Measurements from ENCODE around the gene BAAT.

The BAAT gene

GRCh38 chr9:101393135-101393534 is 8.3 kb upstream of the BAAT start:
- no peak for ATAC-seq (replicated peaks; ENCODE audit: extremely low read depth, poor library complexity, severe bottlenecking)
- H3K27me3 Mint-ChIP-seq = no peaks in the 10 kb centered on the region
- H3K4me3 Mint-ChIP-seq = no peak overlapping the region
- no peaks in the 10 kb centered on the region for H3K9me3 Mint-ChIP-seq
- no peak for DNase-seq (ENCODE audit: low spot score in 2 of 2)
- H3K36me3 Mint-ChIP-seq (ENCODE audit: insufficient read depth) = peaks cover 32% of the 10 kb centered on the region
- peaks cover 67% of the 10 kb centered on the region for H3K4me1 Mint-ChIP-seq
- H3K27ac Mint-ChIP-seq (ENCODE audit: low read depth) = no peak overlapping the region

- DNase-seq (ENCODE audit: low spot score in 2 of 2) = no peak
- no peak for ATAC-seq (replicated peaks; ENCODE audit: extremely low read depth, poor library complexity, severe bottlenecking)
- H3K27ac Mint-ChIP-seq (ENCODE audit: low read depth) = peak overlapping the region; percentile 73
- H3K9me3 Mint-ChIP-seq = peaks cover 6% of the 10 kb centered on the region
- H3K4me3 Mint-ChIP-seq = no peak overlapping the region
- no peaks in the 10 kb centered on the region for H3K27me3 Mint-ChIP-seq
- peaks cover 36% of the 10 kb centered on the region for H3K4me1 Mint-ChIP-seq
- peaks cover 21% of the 10 kb centered on the region for H3K36me3 Mint-ChIP-seq (ENCODE audit: insufficient read depth)
These were observed 3.7 kb upstream of the BAAT start for GRCh38 chr9:101388507-101388993.

GRCh38 chr9:101387871-101388506 is 3.2 kb upstream of the BAAT start:
- peaks cover 21% of the 10 kb centered on the region for H3K36me3 Mint-ChIP-seq (ENCODE audit: insufficient read depth)
- H3K27me3 Mint-ChIP-seq = no peaks in the 10 kb centered on the region
- H3K27ac Mint-ChIP-seq (ENCODE audit: low read depth) = peak overlapping the region; percentile 73
- no peak for DNase-seq (ENCODE audit: low spot score in 2 of 2)
- peaks cover 6% of the 10 kb centered on the region for H3K9me3 Mint-ChIP-seq
- peak; percentile 71 for ATAC-seq (replicated peaks; ENCODE audit: extremely low read depth, poor library complexity, severe bottlenecking)
- H3K4me3 Mint-ChIP-seq = no peak overlapping the region
- H3K4me1 Mint-ChIP-seq = peaks cover 34% of the 10 kb centered on the region

GRCh38 chr9:101383361-101383760 is 1.4 kb downstream of the BAAT start:
- no peaks in the 10 kb centered on the region for H3K36me3 Mint-ChIP-seq (ENCODE audit: insufficient read depth)
- no peak for ATAC-seq (replicated peaks; ENCODE audit: extremely low read depth, poor library complexity, severe bottlenecking)
- H3K9me3 Mint-ChIP-seq = peaks cover 6% of the 10 kb centered on the region

GRCh38 chr9:101381833-101382342 is 2.9 kb downstream of the BAAT start:
- DNase-seq (ENCODE audit: low spot score in 2 of 2) (no peak), ATAC-seq (replicated peaks; ENCODE audit: extremely low read depth, poor library complexity, severe bottlenecking) (no peak)
- H3K4me1 Mint-ChIP-seq = no peaks in the 10 kb centered on the region
- H3K36me3 Mint-ChIP-seq (ENCODE audit: insufficient read depth) = no peaks in the 10 kb centered on the region
- no peak overlapping the region for H3K4me3 Mint-ChIP-seq
- peaks cover 23% of the 10 kb centered on the region for H3K27me3 Mint-ChIP-seq
- no peak overlapping the region for H3K27ac Mint-ChIP-seq (ENCODE audit: low read depth)
- peaks cover 14% of the 10 kb centered on the region for H3K9me3 Mint-ChIP-seq

More at GRCh38 chr9:101383361-101383760, 1.4 kb downstream of the BAAT start:
- H3K4me3 Mint-ChIP-seq = no peak overlapping the region
- no peak overlapping the region for H3K27ac Mint-ChIP-seq (ENCODE audit: low read depth)
- H3K4me1 Mint-ChIP-seq = peaks cover 6% of the 10 kb centered on the region
- no peak for DNase-seq (ENCODE audit: low spot score in 2 of 2)
- peaks cover 8% of the 10 kb centered on the region for H3K27me3 Mint-ChIP-seq

- no peaks in the 10 kb centered on the region for H3K36me3 Mint-ChIP-seq (ENCODE audit: insufficient read depth)
- H3K27me3 Mint-ChIP-seq = peaks cover 30% of the 10 kb centered on the region
- H3K4me1 Mint-ChIP-seq = no peaks in the 10 kb centered on the region
- no peak overlapping the region for H3K27ac Mint-ChIP-seq (ENCODE audit: low read depth)
- no peak for ATAC-seq (replicated peaks; ENCODE audit: extremely low read depth, poor library complexity, severe bottlenecking)
- H3K4me3 Mint-ChIP-seq = no peak overlapping the region
- H3K9me3 Mint-ChIP-seq = peaks cover 14% of the 10 kb centered on the region
- DNase-seq (ENCODE audit: low spot score in 2 of 2) = no peak
These were observed 3.7 kb downstream of the BAAT start for GRCh38 chr9:101381118-101381517.

- H3K36me3 Mint-ChIP-seq (ENCODE audit: insufficient read depth) = no peaks in the 10 kb centered on the region
- no peak for DNase-seq (ENCODE audit: low spot score in 2 of 2)
- no peak overlapping the region for H3K4me3 Mint-ChIP-seq
- H3K9me3 Mint-ChIP-seq = peaks cover 14% of the 10 kb centered on the region
- no peaks in the 10 kb centered on the region for H3K4me1 Mint-ChIP-seq
- H3K27me3 Mint-ChIP-seq = peaks cover 39% of the 10 kb centered on the region
- no peak overlapping the region for H3K27ac Mint-ChIP-seq (ENCODE audit: low read depth)
- ATAC-seq (replicated peaks; ENCODE audit: extremely low read depth, poor library complexity, severe bottlenecking) = no peak
These were observed 4.5 kb downstream of the BAAT start for GRCh38 chr9:101380295-101380694.

- DNase-seq (ENCODE audit: low spot score in 2 of 2) (no peak), ATAC-seq (replicated peaks; ENCODE audit: extremely low read depth, poor library complexity, severe bottlenecking) (no peak)
- H3K27ac Mint-ChIP-seq (ENCODE audit: low read depth) = no peak overlapping the region
- peaks cover 8% of the 10 kb centered on the region for H3K9me3 Mint-ChIP-seq
- H3K27me3 Mint-ChIP-seq = peaks cover 58% of the 10 kb centered on the region
- no peaks in the 10 kb centered on the region for H3K36me3 Mint-ChIP-seq (ENCODE audit: insufficient read depth)
- no peak overlapping the region for H3K4me3 Mint-ChIP-seq
- H3K4me1 Mint-ChIP-seq = no peaks in the 10 kb centered on the region
These were observed 8.5 kb downstream of the BAAT start for GRCh38 chr9:101376111-101376848.

GRCh38 chr9:101375546-101375945 is 9.3 kb downstream of the BAAT start:
- H3K27me3 Mint-ChIP-seq = peaks cover 65% of the 10 kb centered on the region
- no peak overlapping the region for H3K4me3 Mint-ChIP-seq
- ATAC-seq (replicated peaks; ENCODE audit: extremely low read depth, poor library complexity, severe bottlenecking) (no peak), DNase-seq (ENCODE audit: low spot score in 2 of 2) (no peak)
- H3K4me1 Mint-ChIP-seq = no peaks in the 10 kb centered on the region
- no peak overlapping the region for H3K27ac Mint-ChIP-seq (ENCODE audit: low read depth)
- H3K36me3 Mint-ChIP-seq (ENCODE audit: insufficient read depth) = no peaks in the 10 kb centered on the region
- peaks cover 8% of the 10 kb centered on the region for H3K9me3 Mint-ChIP-seq

GRCh38 chr9:101372327-101373118 is 12.3 kb downstream of the BAAT start:
- H3K27ac Mint-ChIP-seq (ENCODE audit: low read depth) = no peak overlapping the region
- H3K36me3 Mint-ChIP-seq (ENCODE audit: insufficient read depth) = no peaks in the 10 kb centered on the region
- no peak for DNase-seq (ENCODE audit: low spot score in 2 of 2)
- H3K9me3 Mint-ChIP-seq = peaks cover under 1% of the 10 kb centered on the region
- H3K27me3 Mint-ChIP-seq = peaks cover 59% of the 10 kb centered on the region
- no peak for ATAC-seq (replicated peaks; ENCODE audit: extremely low read depth, poor library complexity, severe bottlenecking)
- no peaks in the 10 kb centered on the region for H3K4me1 Mint-ChIP-seq
- H3K4me3 Mint-ChIP-seq = no peak overlapping the region

GRCh38 chr9:101371813-101372212 is 13.0 kb downstream of the BAAT start:
- H3K36me3 Mint-ChIP-seq (ENCODE audit: insufficient read depth) = no peaks in the 10 kb centered on the region
- H3K27me3 Mint-ChIP-seq = peaks cover 56% of the 10 kb centered on the region
- no peak overlapping the region for H3K4me3 Mint-ChIP-seq
- ATAC-seq (replicated peaks; ENCODE audit: extremely low read depth, poor library complexity, severe bottlenecking) (no peak), DNase-seq (ENCODE audit: low spot score in 2 of 2) (no peak)
- no peak overlapping the region for H3K27ac Mint-ChIP-seq (ENCODE audit: low read depth)
- H3K9me3 Mint-ChIP-seq = no peaks in the 10 kb centered on the region
- no peaks in the 10 kb centered on the region for H3K4me1 Mint-ChIP-seq

- Mint-ChIP-seq H3K27me3 (peaks cover 40% of the 10 kb centered on the region), H3K4me1 (no peaks in the 10 kb centered on the region), H3K27ac (ENCODE audit: low read depth) (no peak overlapping the region), H3K36me3 (ENCODE audit: insufficient read depth) (no peaks in the 10 kb centered on the region), H3K9me3 (no peaks in the 10 kb centered on the region), H3K4me3 (no peak overlapping the region)
- ATAC-seq (replicated peaks; ENCODE audit: extremely low read depth, poor library complexity, severe bottlenecking) = no peak
- DNase-seq (ENCODE audit: low spot score in 2 of 2) = no peak
These were observed 14.8 kb downstream of the BAAT start for GRCh38 chr9:101369884-101370531.
